DND-41 (cell line): ENCODE results near the gene WNT7B.

Experiments used
- CTCF ChIP-seq: IDR thresholded peaks from 2 replicates; pipeline ENCODE4 v1.5.1; 2012; ENCODE audit warnings: borderline replicate concordance, low read length, moderate library complexity, mild to moderate bottlenecking; ENCODE audit not compliant: poor library complexity, severe bottlenecking; ENCODE audit errors: extremely low read depth
- EZH2 ChIP-seq: IDR thresholded peaks from 3 replicates; pipeline ENCODE4 v1.6.1; 2012; ENCODE audit warnings: borderline replicate concordance, low read depth, mild to moderate bottlenecking, moderate library complexity, low read length, inconsistent platforms; ENCODE audit not compliant: severe bottlenecking

GRCh38 chr22:45916515-45916914 is 60.4 kb downstream of the WNT7B start:
- no peak for TF ChIP-seq EZH2
- TF ChIP-seq CTCF: no peak
